T-helper 2 cell treated with Interferon-gamma antibody and Interleukin-4, amounts not matched to agents 5 μg/mL and 100 μg/mL, for 36 hours (primary cell): ENCODE data around the gene UBE2S.
A peak's percentile ranks its signal among the peaks of the same experiment; 100 is the strongest.
"Not testable (repeated sequence)": the region's sequence is repeated elsewhere in the genome, so short reads cannot be mapped to it uniquely, and the experiment has no call there.

Source experiments
- DNase-seq: peaks from one replicate; pipeline ENCODE4 v3.0.0; 2021; ENCODE audit warnings: low spot score
- H3K27ac Mint-ChIP-seq: one replicate; pipeline ENCODE4 v1.8.0; 2021; ENCODE audit warnings: mild to moderate bottlenecking, mixed read lengths
- H3K27me3 Mint-ChIP-seq: one replicate; pipeline ENCODE4 v1.8.0; 2021; ENCODE audit warnings: low read depth, mixed read lengths
- H3K36me3 Mint-ChIP-seq: one replicate; pipeline ENCODE4 v1.8.0; 2021; ENCODE audit warnings: low read depth, mixed read lengths
- H3K4me1 Mint-ChIP-seq: one replicate; pipeline ENCODE4 v1.8.0; 2021; ENCODE audit warnings: low read depth, mixed read lengths
- H3K4me3 Mint-ChIP-seq: one replicate; pipeline ENCODE4 v1.8.0; 2022; ENCODE audit warnings: mild to moderate bottlenecking, moderate library complexity, mixed read lengths
- H3K9me3 Mint-ChIP-seq: one replicate; pipeline ENCODE4 v1.8.0; 2021; ENCODE audit warnings: mixed read lengths

Gene UBE2S

GRCh38 chr19:55407550-55407799 is at the start of gene UBE2S:
TSS of gene UBE2S (minus strand) at chr19:55407788. CDS start at chr19:55407589, 199 bp downstream.
- Mint-ChIP-seq H3K27ac (peak within 1 kb of the TSS; percentile 99), H3K4me3 (peak within 1 kb of the TSS; percentile 94), H3K27me3 (peaks cover 10% of the 10 kb centered on the region), H3K4me1 (peaks cover 25% of the 10 kb centered on the region), H3K36me3 (peaks cover 45% of the 10 kb centered on the region), H3K9me3 (peaks cover 23% of the 10 kb centered on the region)
- not testable (repeated sequence) for DNase-seq

DNA sequence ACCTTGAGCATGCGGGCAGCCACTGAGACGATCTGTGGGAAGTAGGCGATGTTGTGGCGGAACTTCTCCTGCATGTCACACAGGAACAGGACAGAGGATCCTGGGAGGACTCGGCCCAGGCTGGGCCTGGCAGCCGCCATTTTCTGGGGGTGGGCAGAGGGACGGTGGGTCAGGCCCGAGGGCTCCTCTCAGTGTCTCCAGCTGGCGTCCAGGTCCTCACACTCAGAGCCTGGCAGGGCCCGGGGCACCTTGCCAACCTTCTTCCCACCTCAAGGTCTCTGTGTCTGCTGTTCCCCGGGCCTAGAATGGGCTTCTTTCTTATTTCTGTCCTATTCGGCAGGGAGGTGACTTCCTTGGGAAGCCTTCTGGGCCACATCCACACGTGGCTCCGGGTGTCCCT is 48.8 kb upstream of the UBE2S start:
- Mint-ChIP-seq H3K36me3 (peaks cover 3% of the 10 kb centered on the region), H3K4me1 (peaks cover 9% of the 10 kb centered on the region), H3K27ac (no peak overlapping the region), H3K27me3 (peaks cover 16% of the 10 kb centered on the region), H3K9me3 (no peaks in the 10 kb centered on the region), H3K4me3 (no peak overlapping the region)
- DNase-seq: no peak

GRCh38 chr19:55455576-55456235 is 48.1 kb upstream of the UBE2S start:
- H3K4me3 Mint-ChIP-seq: no peak overlapping the region

GRCh38 chr19:55454787-55455243 is 47.2 kb upstream of the UBE2S start:
- Mint-ChIP-seq H3K36me3 (peaks cover 3% of the 10 kb centered on the region), H3K27ac (no peak overlapping the region), H3K4me1 (peaks cover 4% of the 10 kb centered on the region), H3K4me3 (no peak overlapping the region), H3K9me3 (no peaks in the 10 kb centered on the region), H3K27me3 (peaks cover 24% of the 10 kb centered on the region)
- no peak for DNase-seq

More at GRCh38 chr19:55455576-55456235, 48.1 kb upstream of the UBE2S start:
- Mint-ChIP-seq H3K36me3 (peaks cover 3% of the 10 kb centered on the region), H3K27me3 (peaks cover 20% of the 10 kb centered on the region), H3K4me1 (peaks cover 6% of the 10 kb centered on the region), H3K9me3 (no peaks in the 10 kb centered on the region), H3K27ac (no peak overlapping the region)
- no peak for DNase-seq

GRCh38 chr19:55453511-55454260 is 46.1 kb upstream of the UBE2S start:
- H3K27me3 Mint-ChIP-seq: peaks cover 24% of the 10 kb centered on the region
- peak overlapping the region; percentile 1 for H3K4me3 Mint-ChIP-seq
- H3K4me1 Mint-ChIP-seq: peaks cover 4% of the 10 kb centered on the region
- no peak for DNase-seq
- peaks cover 3% of the 10 kb centered on the region for H3K36me3 Mint-ChIP-seq
- H3K9me3 Mint-ChIP-seq: no peaks in the 10 kb centered on the region
- H3K27ac Mint-ChIP-seq: no peak overlapping the region

- Mint-ChIP-seq H3K9me3 (no peaks in the 10 kb centered on the region), H3K4me3 (no peak overlapping the region), H3K27ac (no peak overlapping the region), H3K27me3 (peaks cover 24% of the 10 kb centered on the region), H3K36me3 (peaks cover 3% of the 10 kb centered on the region), H3K4me1 (peaks cover 4% of the 10 kb centered on the region)
- DNase-seq: no peak
Measured at GRCh38 chr19:55452749-55453346, 45.3 kb upstream of the UBE2S start.

DNA sequence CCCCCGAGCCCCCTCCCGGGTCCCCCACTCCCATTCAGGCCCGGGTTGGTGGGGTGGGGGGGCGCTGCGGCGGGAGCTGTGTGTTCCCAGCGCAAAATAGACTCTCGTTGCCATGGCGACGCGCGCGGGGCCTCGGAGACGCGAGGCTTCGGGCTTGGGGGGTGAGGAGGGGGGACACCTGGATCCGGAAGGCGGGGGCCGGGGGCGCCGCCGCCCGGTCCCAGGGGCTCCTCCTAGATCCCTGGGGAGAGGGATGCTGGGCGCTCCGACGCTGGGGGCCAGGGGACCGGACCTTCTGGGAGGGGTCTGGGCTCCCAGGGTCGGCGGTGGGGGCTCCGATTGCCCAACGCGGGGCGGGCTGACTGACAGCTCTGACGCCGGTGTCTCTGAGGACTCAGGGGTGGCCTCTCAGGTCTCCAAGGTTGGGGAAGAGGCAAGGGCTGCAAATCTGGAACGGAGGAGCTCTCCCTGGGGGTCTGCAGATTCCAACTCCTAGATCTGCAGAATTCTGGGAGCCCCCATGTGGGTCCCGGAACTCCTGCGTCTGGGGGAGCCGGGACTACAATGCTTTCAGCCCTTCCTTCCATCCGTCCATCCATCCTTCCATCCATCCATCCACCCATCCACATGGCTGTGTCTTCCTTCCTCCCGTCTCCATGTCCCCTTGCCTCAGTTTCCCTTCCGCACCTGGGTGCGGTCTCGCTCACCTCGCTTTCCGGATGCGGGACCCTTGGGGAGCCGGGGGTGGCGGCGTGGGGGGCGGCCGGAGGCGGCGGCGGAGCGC is 44.6 kb upstream of the UBE2S start:
- peaks cover 24% of the 10 kb centered on the region for H3K27me3 Mint-ChIP-seq
- DNase-seq: no peak
- H3K27ac Mint-ChIP-seq: no peak overlapping the region
- H3K36me3 Mint-ChIP-seq: peaks cover 3% of the 10 kb centered on the region
- H3K4me1 Mint-ChIP-seq: peaks cover 4% of the 10 kb centered on the region
- no peak overlapping the region for H3K4me3 Mint-ChIP-seq
- no peaks in the 10 kb centered on the region for H3K9me3 Mint-ChIP-seq

- H3K9me3 Mint-ChIP-seq: no peaks in the 10 kb centered on the region
- no peak for DNase-seq
- peaks cover 24% of the 10 kb centered on the region for H3K27me3 Mint-ChIP-seq
- peaks cover 3% of the 10 kb centered on the region for H3K36me3 Mint-ChIP-seq
- peak overlapping the region; percentile 45 for H3K27ac Mint-ChIP-seq
- H3K4me1 Mint-ChIP-seq: peaks cover 4% of the 10 kb centered on the region
- H3K4me3 Mint-ChIP-seq: no peak overlapping the region
Measured at GRCh38 chr19:55451163-55451964, 43.8 kb upstream of the UBE2S start.

DNA sequence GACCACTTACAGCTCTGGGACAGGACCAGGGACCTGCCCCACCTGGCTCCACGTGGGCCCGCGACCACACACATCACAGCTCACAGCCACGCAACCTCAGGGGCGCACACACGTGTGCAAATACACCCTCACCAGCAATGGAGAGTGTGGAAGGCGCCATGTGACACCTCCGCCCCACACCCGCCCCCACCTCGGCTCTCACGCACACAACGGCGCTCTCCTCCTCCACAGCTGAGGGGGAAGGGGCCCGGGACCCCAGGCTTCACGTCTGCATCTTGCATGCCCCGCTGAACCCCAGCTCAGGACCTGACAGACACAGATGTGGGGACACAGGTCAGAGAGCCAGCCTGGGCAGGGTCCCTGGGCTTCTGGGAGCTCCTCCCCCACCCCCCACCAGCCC is 41.9 kb upstream of the UBE2S start:
- H3K9me3 Mint-ChIP-seq: no peaks in the 10 kb centered on the region
- peaks cover 35% of the 10 kb centered on the region for H3K27me3 Mint-ChIP-seq
- no peak for DNase-seq
- no peak overlapping the region for H3K27ac Mint-ChIP-seq
- no peak overlapping the region for H3K4me3 Mint-ChIP-seq
- H3K4me1 Mint-ChIP-seq: peaks cover 1% of the 10 kb centered on the region
- no peaks in the 10 kb centered on the region for H3K36me3 Mint-ChIP-seq

DNA sequence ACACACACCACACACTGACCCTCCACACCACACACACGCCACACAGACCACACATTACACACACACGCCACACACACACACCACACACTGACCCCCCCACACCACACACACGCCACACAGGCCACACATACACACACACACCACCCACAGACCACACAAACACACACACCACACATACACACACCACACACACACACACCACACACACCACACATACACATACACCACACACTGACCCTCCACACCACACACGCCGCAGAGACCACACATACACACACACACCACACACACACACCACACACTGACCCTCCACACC is 40.5 kb upstream of the UBE2S start:
- not testable (repeated sequence) for H3K4me3 Mint-ChIP-seq, DNase-seq, H3K4me1 Mint-ChIP-seq, H3K36me3 Mint-ChIP-seq, H3K9me3 Mint-ChIP-seq, H3K27ac Mint-ChIP-seq
- peaks cover 42% of the 10 kb centered on the region for H3K27me3 Mint-ChIP-seq

DNA sequence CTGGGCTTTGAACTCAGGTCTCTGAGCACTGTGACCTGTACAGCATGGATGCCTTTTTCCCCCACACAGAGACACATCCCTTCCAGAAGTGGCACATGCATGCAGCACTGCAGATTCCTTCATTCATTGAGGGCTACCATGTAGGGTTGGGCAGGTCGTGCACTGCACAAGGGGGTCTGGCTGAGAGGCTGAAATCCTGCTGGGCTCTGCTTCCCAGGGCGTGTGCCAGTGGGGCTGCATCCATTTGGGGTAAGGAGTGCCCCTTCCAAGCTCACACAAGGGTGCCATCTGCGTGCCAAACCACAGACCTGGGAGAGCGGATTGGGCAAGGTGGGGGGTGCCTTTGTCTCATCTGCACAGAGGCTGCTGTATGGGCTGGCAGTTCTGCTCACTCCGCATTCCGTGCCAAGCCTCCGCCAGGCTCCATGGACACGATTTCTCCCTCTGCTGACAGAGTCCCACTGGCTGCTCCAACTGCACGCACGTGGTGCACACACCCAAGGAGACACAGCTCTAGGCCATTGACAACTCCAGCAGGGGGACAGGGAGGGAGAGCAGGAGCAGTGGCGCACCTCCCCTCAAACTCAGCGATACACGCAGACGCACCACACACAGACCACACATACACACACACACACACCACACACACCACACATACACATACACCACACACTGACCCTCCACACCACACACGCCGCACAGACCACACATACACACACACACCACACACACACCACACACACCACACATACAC is 40.0 kb upstream of the UBE2S start:
- no peaks in the 10 kb centered on the region for H3K9me3 Mint-ChIP-seq
- H3K36me3 Mint-ChIP-seq: no peaks in the 10 kb centered on the region
- peaks cover 3% of the 10 kb centered on the region for H3K4me1 Mint-ChIP-seq
- H3K4me3 Mint-ChIP-seq: no peak overlapping the region
- H3K27me3 Mint-ChIP-seq: peaks cover 43% of the 10 kb centered on the region
- H3K27ac Mint-ChIP-seq: no peak overlapping the region
- no peak for DNase-seq

- peaks cover 45% of the 10 kb centered on the region for H3K27me3 Mint-ChIP-seq
- H3K4me3 Mint-ChIP-seq: no peak overlapping the region
- H3K9me3 Mint-ChIP-seq: no peaks in the 10 kb centered on the region
- no peak overlapping the region for H3K27ac Mint-ChIP-seq
- H3K4me1 Mint-ChIP-seq: peaks cover 5% of the 10 kb centered on the region
- no peaks in the 10 kb centered on the region for H3K36me3 Mint-ChIP-seq
- DNase-seq: no peak
Measured at GRCh38 chr19:55446060-55446459, 38.5 kb upstream of the UBE2S start.

DNA sequence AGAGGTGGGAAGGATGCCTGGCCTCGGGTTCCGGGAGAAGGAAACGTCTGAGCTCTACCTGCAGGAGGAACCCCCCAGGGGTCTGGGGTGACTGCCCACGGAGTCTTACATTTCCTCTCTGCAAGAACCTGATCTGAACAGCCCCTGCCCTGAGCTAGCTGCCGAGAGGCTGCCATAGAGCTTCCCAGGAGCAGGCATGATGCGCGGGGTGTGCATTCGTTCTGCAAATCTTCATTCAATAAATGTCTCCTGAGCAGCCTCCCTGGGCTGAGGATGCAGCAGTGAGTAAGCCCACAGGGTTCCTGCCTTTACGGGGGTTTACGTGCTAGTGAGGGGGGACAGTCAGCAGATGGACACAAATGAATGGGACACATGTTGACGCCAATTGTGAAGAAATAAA is 37.1 kb upstream of the UBE2S start:
- Mint-ChIP-seq H3K4me1 (peaks cover 9% of the 10 kb centered on the region), H3K27me3 (peaks cover 46% of the 10 kb centered on the region), H3K27ac (no peak overlapping the region), H3K4me3 (no peak overlapping the region), H3K9me3 (no peaks in the 10 kb centered on the region), H3K36me3 (no peaks in the 10 kb centered on the region)
- DNase-seq: no peak
